KMS-11 (cell line): ENCODE measurements around the gene PRKAB1.

Source experiments
- H2AFZ ChIP-seq: fragments of 200-600 bp; sonication (generic); 2 replicates; pipeline ENCODE4 v1.6.1; 2016; ENCODE audit warnings: antibody characterized with exemption, mixed run types, low read depth
- H3K27ac ChIP-seq: fragments of 200-600 bp; sonication (generic); 2 replicates; pipeline ENCODE4 v1.6.1; 2016; ENCODE audit warnings: mild to moderate bottlenecking, mixed run types
- H3K27me3 ChIP-seq: fragments of 200-600 bp; sonication (generic); 2 replicates; pipeline ENCODE4 v1.6.1; 2017; ENCODE audit warnings: mild to moderate bottlenecking, low read depth, mixed run types, moderate library complexity; ENCODE audit not compliant: insufficient read depth
- H3K36me3 ChIP-seq: fragments of 200-600 bp; sonication (generic); 2 replicates; pipeline ENCODE4 v1.6.1; 2017; ENCODE audit warnings: mild to moderate bottlenecking, mixed run types; ENCODE audit not compliant: insufficient read depth
- H3K4me1 ChIP-seq: fragments of 200-600 bp; sonication (generic); 2 replicates; pipeline ENCODE4 v1.6.1; 2016; ENCODE audit warnings: mild to moderate bottlenecking, low read depth, mixed run types; ENCODE audit not compliant: poor library complexity, severe bottlenecking
- H3K4me2 ChIP-seq: fragments of 200-600 bp; sonication (generic); 2 replicates; pipeline ENCODE4 v1.7.0; 2016; ENCODE audit warnings: mild to moderate bottlenecking, mixed run types
- H3K4me3 ChIP-seq: fragments of 200-600 bp; sonication (generic); IDR thresholded peaks from 2 replicates; pipeline ENCODE4 v1.6.1; 2017; ENCODE audit warnings: low read depth, low read length, mixed read lengths; ENCODE audit not compliant: insufficient read depth
- H3K79me2 ChIP-seq: fragments of 200-600 bp; sonication (generic); 2 replicates; pipeline ENCODE4 v1.6.1; 2016; ENCODE audit warnings: low read depth, mixed run types; ENCODE audit not compliant: insufficient read depth
- H3K9ac ChIP-seq: fragments of 200-600 bp; sonication (generic); 2 replicates; pipeline ENCODE4 v1.6.1; 2016; ENCODE audit warnings: mild to moderate bottlenecking, mixed run types
- H4K20me1 ChIP-seq: fragments of 200-600 bp; sonication (generic); 2 replicates; pipeline ENCODE4 v1.6.1; 2016; ENCODE audit warnings: mild to moderate bottlenecking, mixed run types; ENCODE audit not compliant: insufficient read depth
- CTCF ChIP-seq: fragments of 200-600 bp; sonication (generic); conservative IDR thresholded peaks from 2 replicates; pipeline ENCODE4 v1.6.1; 2017; ENCODE audit warnings: low read depth, mild to moderate bottlenecking, antibody characterized with exemption, low read length, moderate library complexity, mixed read lengths

PRKAB1 gene

GRCh38 chr12:119627019-119627643 is 40.8 kb upstream of the PRKAB1 start:
- Histone ChIP-seq H3K4me1 (no peaks in the 10 kb centered on the region), H3K9ac (no peak overlapping the region), H3K36me3 (no peaks in the 10 kb centered on the region), H3K4me2 (no peak overlapping the region), H3K27me3 (no peaks in the 10 kb centered on the region), H3K79me2 (no peaks in the 10 kb centered on the region), H3K27ac (no peak overlapping the region), H3K4me3 (no peak overlapping the region), H2AFZ (no peak overlapping the region), H4K20me1 (no peaks in the 10 kb centered on the region)
- no peak for TF ChIP-seq CTCF

- H3K27ac ChIP-seq = no peak overlapping the region
- no peaks in the 10 kb centered on the region for H3K79me2 ChIP-seq
- H3K4me1 ChIP-seq = no peaks in the 10 kb centered on the region
- H3K27me3 ChIP-seq = no peaks in the 10 kb centered on the region
- no peak for TF ChIP-seq CTCF
- H2AFZ ChIP-seq = no peak overlapping the region
- H3K4me3 ChIP-seq = no peak overlapping the region
- no peaks in the 10 kb centered on the region for H3K36me3 ChIP-seq
- no peak overlapping the region for H3K4me2 ChIP-seq
- no peaks in the 10 kb centered on the region for H4K20me1 ChIP-seq
- no peak overlapping the region for H3K9ac ChIP-seq
Observed at GRCh38 chr12:119627686-119628085, 40.2 kb upstream of the PRKAB1 start.

DNA sequence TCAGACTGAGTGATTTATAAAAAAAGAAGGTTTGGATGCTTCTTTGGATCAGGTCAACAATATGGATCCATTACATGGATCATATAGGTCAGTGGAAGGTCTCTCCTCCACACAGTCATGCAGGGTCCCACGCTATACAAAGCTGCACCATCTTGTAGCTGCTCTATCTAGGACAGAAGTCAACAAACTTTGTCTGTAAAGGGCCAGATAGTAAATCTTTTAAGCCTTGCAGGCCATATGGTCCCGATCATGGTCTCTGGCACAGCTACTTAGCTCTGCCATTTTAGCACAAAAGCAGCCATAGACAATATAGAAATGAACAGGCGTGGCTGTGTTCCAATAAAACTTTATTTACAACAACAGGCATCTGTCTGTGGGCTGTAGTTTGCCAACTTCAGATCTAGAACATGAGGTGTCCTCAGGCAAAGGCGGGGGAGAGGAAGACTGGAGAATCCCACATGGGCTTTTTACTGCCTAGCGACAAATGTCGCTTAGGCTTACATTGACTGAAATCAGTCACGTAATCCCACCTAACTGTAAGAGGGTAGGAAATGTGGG is 37.6 kb upstream of the PRKAB1 start:
- Histone ChIP-seq H3K79me2 (no peaks in the 10 kb centered on the region), H3K4me1 (no peaks in the 10 kb centered on the region), H3K27me3 (no peaks in the 10 kb centered on the region), H3K36me3 (no peaks in the 10 kb centered on the region), H3K27ac (no peak overlapping the region), H3K4me3 (no peak overlapping the region), H3K9ac (no peak overlapping the region), H4K20me1 (no peaks in the 10 kb centered on the region), H3K4me2 (no peak overlapping the region), H2AFZ (no peak overlapping the region)
- no peak for TF ChIP-seq CTCF

DNA sequence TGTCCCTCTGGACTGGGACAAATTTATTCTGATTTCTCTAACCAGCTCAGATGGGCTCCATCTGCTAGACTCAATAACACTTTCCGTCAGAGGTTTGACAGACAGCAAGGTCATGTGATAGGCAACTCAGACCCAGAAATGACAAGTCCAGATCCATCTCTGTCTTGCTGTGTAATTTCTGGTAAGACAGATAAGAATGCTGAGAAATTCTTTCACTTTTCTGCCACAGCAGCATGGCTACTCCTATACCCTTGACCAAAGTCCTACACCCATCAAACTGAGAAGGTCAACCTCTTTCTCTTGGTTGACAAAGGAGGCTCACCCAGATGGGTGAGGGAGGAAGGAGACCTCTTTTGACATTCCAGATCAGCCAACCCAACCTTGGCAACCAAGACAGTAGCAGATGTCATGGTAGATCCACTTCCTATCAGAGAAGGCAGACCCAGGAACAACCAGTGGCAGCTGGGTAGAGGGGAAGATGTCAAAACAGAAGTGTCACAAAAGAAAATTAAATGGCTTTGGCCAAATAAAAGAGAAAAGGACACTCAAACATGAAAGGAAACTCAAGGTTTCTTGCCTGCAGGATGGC is 36.9 kb upstream of the PRKAB1 start:
- Histone ChIP-seq H3K36me3 (no peaks in the 10 kb centered on the region), H3K4me3 (no peak overlapping the region), H3K27me3 (no peaks in the 10 kb centered on the region), H3K79me2 (no peaks in the 10 kb centered on the region), H4K20me1 (no peaks in the 10 kb centered on the region), H3K9ac (no peak overlapping the region), H3K4me1 (no peaks in the 10 kb centered on the region), H2AFZ (no peak overlapping the region), H3K4me2 (no peak overlapping the region), H3K27ac (no peak overlapping the region)
- TF ChIP-seq CTCF = no peak
